ENCODE measurements around the gene SHB. TPM values are rescaled to one million over a fixed set of nuclear protein-coding genes. Genes with fewer than 3 reads are reported as not detected.

The SHB gene
- total RNA-seq, 1 experiment from 2014 or later: 10.1 TPM

- DNase-seq (ENCODE audit: low spot score): no peak
Measured at GRCh38 chr9:37953206-37953774, 115.7 kb downstream of the SHB start.

- DNase-seq (ENCODE audit: low spot score): no peak
Measured at GRCh38 chr9:37952731-37953130, 116.3 kb downstream of the SHB start.

DNA sequence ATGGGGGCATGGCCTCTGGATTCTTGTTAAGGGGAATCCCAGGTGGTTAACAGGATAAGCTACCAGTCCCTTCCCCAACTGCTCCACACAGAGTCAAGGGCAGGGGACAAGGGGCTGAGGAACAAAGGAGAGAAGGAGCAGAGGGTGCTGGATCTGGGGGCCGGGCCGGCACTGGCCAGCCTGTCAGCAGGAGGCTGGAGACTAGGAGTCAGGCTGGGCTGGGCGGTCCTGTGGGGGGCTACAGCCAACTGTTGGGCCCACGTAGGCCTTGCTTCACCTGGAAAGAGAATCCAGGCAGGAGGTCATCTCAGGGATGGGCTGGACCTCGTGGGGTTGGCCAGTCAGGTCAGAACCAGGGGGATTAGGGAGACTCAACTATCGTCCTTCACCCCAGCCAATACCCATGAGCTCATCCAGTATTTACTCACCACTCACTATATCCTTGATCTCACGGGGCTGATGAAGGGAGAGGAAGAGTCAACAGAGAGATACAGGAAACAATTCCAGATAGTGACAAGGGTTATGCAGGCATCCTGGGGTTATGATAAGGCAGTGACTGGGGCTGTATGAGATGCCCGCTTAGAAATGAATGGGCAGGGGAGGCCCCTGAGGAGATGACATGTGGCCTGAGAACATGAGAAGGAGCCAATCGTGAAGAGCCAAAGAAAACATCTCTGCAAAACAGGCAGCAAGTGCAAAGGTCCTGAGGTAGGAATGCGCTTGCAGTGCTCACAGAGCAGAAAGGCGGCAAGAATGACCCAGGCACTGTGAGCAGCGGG, 117.2 kb downstream of the SHB start:
- no peak for DNase-seq (ENCODE audit: low spot score)

DNA sequence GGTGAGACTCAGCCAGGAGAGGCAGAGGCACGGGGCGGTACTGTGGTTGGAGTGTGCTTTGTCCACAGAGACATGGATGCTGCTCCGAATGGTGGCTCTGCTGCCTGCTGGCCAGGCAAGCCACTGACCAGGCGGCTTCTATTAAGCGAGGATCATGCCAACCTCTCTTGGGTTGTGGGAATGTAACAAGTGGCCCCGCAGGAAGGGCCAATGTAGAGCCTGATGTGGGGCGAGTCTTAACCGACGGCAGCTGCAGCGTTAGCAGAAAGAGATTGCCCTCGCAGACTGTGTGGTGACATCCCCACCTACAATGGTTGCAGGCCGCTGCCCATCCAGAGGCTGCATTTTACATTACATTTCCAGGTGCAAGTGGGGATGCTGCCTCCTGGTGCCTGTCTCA, 118.5 kb downstream of the SHB start:
- DNase-seq (ENCODE audit: low spot score): no peak

DNA sequence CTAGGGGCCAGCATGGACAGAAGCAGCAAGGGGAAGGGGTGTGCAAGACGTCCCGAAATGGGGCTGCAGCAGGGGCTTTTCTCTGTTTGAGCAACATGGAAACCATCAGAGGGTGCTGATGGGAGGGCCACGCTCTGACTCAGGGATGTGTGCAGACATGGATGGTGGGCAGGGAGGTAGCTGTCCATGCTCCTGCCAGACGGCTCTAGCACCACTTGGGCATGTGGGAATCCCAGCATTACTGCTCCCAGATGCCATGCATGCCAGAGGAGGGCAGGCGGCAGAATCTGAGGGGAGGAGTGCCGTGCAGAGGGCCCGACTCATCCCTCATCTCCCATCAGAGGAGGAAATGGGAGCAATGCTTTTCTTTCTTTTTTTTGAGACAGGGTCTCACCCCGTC, 119.5 kb downstream of the SHB start:
- DNase-seq (ENCODE audit: low spot score): no peak

DNA sequence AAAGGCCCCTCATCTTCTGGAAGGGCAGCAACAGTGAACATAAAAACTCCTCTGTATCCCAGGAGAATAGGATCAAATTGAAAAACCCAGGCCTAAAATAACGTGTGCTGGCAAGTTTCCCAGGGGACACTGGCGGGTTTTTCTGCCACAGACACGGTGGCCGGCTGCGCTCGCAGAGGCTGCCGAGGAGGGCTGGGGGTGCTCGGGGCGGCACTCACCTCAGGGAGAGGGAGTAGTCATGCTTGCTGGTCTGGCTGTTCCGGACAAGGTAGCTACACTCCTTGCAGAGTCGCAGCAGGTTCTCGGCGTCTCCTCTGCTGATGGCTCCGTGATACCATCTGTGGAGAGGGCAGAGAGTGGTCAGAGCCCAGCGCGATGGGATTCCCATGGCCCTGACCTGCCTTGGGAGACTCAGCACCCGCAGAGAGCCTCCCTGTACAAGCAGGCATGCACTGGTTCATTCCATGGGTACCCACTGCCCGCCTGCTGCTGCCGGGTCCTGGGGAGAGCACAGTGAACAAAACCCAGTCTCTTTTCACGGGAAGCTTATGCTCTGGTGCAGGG, 120.5 kb downstream of the SHB start:
- no peak for DNase-seq (ENCODE audit: low spot score)

GRCh38 chr9:37947977-37948376, 121.0 kb downstream of the SHB start:
- DNase-seq (ENCODE audit: low spot score): no peak

DNA sequence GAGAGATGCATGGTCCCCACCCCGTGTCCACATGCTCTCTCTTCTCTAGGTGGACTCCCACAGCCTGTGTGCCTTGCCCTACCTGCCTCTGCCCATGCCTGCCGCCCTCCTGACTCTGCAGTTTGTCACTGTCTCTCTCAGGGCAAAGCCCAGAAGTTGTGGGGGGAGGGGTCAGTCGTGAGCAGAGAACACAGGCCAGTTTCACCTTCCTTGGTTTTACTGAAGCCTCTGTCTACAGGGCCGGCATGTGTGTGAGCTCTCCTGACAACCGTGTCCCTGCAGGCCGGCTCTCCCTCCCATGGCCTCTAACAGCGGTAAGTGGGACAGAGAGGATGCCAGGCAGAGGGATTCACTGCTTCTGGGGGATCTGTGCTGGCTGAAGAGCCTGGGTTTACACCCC, 121.6 kb downstream of the SHB start:
- DNase-seq (ENCODE audit: low spot score): no peak

- no peak for DNase-seq (ENCODE audit: low spot score)
Measured at GRCh38 chr9:37946971-37947370, 122.1 kb downstream of the SHB start.

- no peak for DNase-seq (ENCODE audit: low spot score)
Measured at GRCh38 chr9:37946041-37946440, 123.0 kb downstream of the SHB start.

DNA sequence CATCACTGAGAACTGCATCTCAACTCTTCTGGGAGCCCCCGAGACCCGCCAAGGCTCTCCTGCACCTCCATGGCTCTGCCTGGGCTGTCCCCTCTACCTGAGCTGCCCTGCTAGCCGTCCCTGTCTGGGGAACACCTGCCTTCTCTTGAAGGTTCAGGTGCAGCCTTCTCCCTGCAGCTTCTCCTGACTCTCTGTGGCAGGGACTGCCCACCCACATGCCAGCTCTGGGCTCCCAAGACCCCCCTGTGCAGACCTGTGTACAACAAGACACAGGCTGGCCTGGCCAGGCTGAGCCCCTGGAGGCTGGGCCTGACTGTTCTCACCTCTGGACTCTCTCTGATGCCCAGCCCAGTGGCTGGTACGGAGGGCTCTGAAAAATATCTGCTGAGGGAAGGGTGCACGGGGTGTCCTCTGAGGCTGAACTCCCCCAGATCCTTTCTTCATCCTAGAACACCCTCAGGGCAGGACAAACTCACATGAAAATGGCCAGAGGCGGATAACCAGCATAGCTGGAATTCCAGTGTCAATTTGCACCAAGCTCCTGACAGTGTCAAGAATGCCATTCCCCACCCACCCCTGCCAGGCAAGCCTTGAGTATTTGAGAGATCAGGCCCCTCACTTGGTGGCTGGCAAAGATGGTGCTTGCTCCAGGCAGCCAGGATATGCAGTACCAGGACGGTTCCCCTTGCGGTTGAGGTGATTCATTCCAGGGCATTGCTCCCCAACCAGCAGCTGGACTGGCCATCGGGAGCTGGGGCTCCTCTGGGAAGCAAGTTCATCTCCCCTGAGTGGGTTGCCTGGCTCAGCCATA, 124.2 kb downstream of the SHB start:
- DNase-seq (ENCODE audit: low spot score): no peak

GRCh38 chr9:37944266-37944650, 124.8 kb downstream of the SHB start:
- DNase-seq (ENCODE audit: low spot score): no peak

DNA sequence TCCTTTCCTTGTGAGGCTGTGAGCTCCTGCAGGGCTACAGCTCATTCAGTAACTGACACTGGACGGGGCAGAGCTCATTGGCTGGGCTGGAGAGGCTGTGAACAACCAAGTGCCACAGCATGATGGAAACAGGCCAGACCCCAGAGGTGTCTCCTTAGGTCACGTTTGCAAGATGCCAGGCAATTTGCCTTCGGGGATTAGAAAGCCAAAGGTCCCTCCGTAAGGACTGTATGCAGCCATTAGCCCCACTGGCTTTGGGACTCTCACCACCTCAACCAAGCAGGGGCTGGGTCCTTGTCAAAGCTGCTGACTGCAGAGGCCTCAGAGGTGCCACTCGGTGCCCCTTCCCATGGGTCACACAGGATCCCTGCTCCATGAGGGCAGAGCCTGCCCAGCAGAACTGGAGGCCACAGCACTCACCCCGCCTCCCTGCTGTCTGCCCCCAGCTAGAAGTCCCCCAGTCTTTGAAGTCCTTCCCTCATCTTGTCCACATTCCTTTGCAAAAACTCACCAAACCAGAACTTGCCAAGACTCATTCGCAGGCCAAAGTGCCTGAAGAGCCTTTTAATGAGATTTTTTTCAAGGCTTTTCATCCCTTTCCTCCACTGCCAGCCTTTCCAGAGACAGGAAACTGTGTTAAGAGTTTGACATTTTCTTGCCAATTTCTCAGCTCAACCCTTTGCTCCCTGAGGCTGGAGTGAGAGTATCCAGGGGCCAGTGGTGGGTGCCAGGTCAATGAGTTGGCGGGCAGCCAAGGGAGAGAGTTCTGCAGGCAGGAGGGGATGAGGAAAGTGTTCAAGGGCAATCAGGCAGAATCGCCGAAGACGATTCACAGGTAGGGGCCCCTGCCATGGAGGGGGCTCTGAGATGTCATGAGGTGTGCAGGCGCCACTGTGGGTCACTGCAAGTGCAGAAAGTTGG, 125.4 kb downstream of the SHB start:
- peak; percentile 84 for DNase-seq (ENCODE audit: low spot score)

- DNase-seq (ENCODE audit: low spot score): no peak
Measured at GRCh38 chr9:37942621-37943344, 126.2 kb downstream of the SHB start.

DNA sequence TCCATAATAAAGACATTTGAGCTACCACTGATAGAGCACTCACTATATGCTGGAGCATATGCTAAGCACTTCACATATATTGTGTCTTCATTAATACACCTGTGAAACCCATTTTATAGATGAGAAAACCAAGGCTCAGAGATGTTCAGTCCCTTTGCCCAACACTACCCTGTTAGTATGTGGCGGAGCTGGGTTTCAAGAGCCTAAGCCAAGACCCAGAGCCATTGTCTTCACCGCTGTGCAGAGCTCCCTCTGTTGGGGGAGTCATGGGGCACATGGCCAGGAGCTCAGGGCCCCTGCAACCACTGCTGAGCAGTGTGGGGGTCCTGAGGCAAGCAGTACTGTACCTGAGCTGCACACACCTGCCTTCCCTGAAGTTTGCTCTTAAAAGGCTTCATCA, 127.8 kb downstream of the SHB start:
- no peak for DNase-seq (ENCODE audit: low spot score)

DNA sequence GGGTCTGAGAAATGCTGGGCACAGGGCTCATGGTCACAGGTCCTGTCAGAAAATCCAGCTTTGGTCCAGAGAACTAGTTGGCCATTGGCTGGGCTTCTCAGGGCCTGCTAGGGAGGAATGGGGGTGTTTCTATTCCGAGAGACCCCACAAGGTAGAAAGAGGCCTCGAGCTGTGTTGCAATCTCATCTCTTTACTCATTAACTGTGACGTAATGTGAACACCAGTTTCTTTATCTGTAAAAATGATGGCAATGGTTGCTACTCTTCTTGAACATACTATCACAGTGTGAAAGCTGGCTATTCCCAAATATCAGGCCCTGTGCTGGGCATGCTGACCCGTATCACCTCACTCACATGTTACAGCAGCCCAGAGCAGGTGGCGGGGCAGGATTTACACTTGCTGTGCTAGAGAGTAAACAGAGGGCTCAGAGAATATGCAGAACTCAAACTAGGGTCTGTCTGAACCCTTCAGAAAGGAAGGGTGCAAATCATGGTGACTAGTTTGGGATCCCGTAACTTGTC, 129.4 kb downstream of the SHB start:
- no peak for DNase-seq (ENCODE audit: low spot score)

GRCh38 chr9:37938121-37938891, 130.7 kb downstream of the SHB start:
- peak; percentile 89 for DNase-seq (ENCODE audit: low spot score)

DNA sequence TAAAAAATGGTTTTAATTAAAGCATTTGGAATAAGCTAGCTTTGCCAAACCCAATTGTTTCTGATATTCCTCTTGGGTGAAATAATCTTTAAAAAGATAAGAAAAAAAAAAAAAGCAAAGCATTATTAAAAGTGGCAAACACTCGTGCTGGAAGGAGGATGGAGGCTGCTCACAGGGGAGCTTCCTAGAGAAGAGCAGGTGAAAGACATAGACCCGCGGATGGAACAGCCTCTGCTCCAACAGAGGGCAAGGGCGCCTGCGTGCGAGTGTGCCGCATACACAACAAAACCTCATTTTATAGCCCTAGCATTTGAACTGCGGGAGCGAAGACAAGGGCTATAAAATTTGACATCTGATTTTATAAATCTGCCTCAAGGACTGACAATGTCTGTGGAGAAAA, 131.7 kb downstream of the SHB start:
- no peak for DNase-seq (ENCODE audit: low spot score)

GRCh38 chr9:37936965-37937364, 132.1 kb downstream of the SHB start:
- peak; percentile 63 for DNase-seq (ENCODE audit: low spot score)

DNA sequence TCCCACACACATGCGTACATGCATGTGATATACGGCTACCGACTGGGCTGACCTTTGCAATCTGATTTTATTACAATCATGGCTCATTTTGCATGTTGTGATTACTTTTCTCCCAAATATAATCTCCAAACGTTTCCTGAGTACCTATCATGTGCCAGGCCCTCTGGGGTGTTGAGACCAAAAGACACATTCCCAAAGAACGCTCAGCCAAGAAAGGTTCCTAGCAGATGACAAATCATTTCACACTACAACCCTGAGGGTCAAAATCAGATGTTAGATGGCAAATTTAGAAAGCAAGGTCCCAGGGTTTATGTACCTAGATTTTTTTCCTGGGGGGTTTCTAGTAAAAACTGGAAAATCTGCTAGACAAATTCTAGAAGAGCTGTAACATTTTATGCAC, 132.7 kb downstream of the SHB start:
- no peak for DNase-seq (ENCODE audit: low spot score)
